ENCODE data around the gene OGDH. TPM values are rescaled to one million over a fixed set of nuclear protein-coding genes. Genes with fewer than 3 reads are reported as not detected.

Gene OGDH
- total RNA-seq, 1 experiment from 2014 or later: 69.1 TPM

GRCh38 chr7:44646921-44647636 is 40.7 kb downstream of the OGDH start:
- TF ChIP-seq EZH2 (IDR thresholded peaks at IDR 0.05) (no peak), CBX3 (IDR thresholded peaks at IDR 0.05; ENCODE audit: low read depth) (no peak), ATF3 (IDR thresholded peaks at IDR 0.05) (no peak), CEBPB (IDR thresholded peaks at IDR 0.05; ENCODE audit: low read depth) (no peak), EGR1 (IDR thresholded peaks at IDR 0.05; ENCODE audit: low read depth) (no peak), TCF7L2 (IDR thresholded peaks at IDR 0.05; ENCODE audit: borderline replicate concordance, extremely low read depth, insufficient read depth, insufficient read length) (no peak), ZFX (IDR thresholded peaks at IDR 0.05) (no peak), SIN3A (IDR thresholded peaks at IDR 0.05; ENCODE audit: low read depth) (no peak), EZH2phosphoT487 (IDR thresholded peaks at IDR 0.05; ENCODE audit: borderline replicate concordance) (no peak), SP1 (IDR thresholded peaks at IDR 0.05; ENCODE audit: low read depth) (no peak), ZNF274 (IDR thresholded peaks at IDR 0.05; ENCODE audit: low read depth, low read length) (no peak), POLR2A (IDR thresholded peaks at IDR 0.05; ENCODE audit: borderline replicate concordance, extremely low read depth, insufficient read depth, insufficient read length) (no peak), RAD21 (IDR thresholded peaks at IDR 0.05; ENCODE audit: low read depth) (no peak), ZBTB33 (IDR thresholded peaks at IDR 0.05; ENCODE audit: extremely low read depth, insufficient replicate concordance, low read length) (no peak)
- Histone ChIP-seq H3K4me2 (ENCODE audit: low read length) (no peak overlapping the region), H3K27me3 (ENCODE audit: insufficient read depth, low read length) (no peaks in the 10 kb centered on the region), H3K9me2 (ENCODE audit: insufficient read depth) (no peaks in the 10 kb centered on the region), H3K9ac (ENCODE audit: low read length) (no peak overlapping the region), H3K9me3 (ENCODE audit: control insufficient read depth in 1 of 2, insufficient read depth in 1 of 2, low read depth in 1 of 2, low read length in 2 of 2) (no peaks in the 10 kb centered on the region), H2AFZ (ENCODE audit: low read depth, low read length, poor library complexity, severe bottlenecking) (no peak overlapping the region), H3K36me3 (ENCODE audit: control insufficient read depth in 1 of 2, insufficient read depth in 2 of 2, low read length in 2 of 2) (peaks cover 0 to 10% of the 10 kb centered on the region in 2 experiments; a peak in 1 of 4 replicates), H3K27ac (ENCODE audit: low read depth, low read length) (no peak overlapping the region), H3K4me1 (ENCODE audit: control insufficient read depth in 1 of 2, insufficient read depth in 2 of 2, low read length in 2 of 2) (no peaks in the 10 kb centered on the region), H4K20me1 (ENCODE audit: insufficient read depth) (no peaks in the 10 kb centered on the region), H3K4me3 (replicated peaks in 1 of 2; ENCODE audit: low read depth in 1 of 2, low read length in 2 of 2) (no peak overlapping the region), H3K79me2 (ENCODE audit: insufficient read depth, low read length) (no peaks in the 10 kb centered on the region; the same call in 1 of the 2 replicates)
- RAD21 ChIA-PET (ENCODE audit: low non-redundant PET in 1 of 2, low total read pairs in 2 of 2, uncharacterized antibody in 2 of 2, unreplicated experiment in 2 of 2): no interaction called here
- DNase-seq (ENCODE audit: low read depth, low spot score) (no peak), ATAC-seq (no peak)
- intact Hi-C loops (cut with micrococcal nuclease): no loop called here
- no TSS peak for BruUV-seq (replicated peaks)
- POLR2A ChIA-PET: no interaction called here
- CTCF ChIA-PET: no interaction called here

Data from HCT116 (cell line).